Gastrocnemius medialis (tissue), 4 donors: ENCODE data around the gene EGFLAM.

Source experiments
- POLR2A ChIP-seq, 2 donors: fragments of 450-650 bp; IDR thresholded peaks; one replicate each; pipeline ENCODE4 v1.6.1; 2017; ENCODE audit warnings: antibody characterized with exemption in 2 of 2, mild to moderate bottlenecking in 2 of 2, moderate library complexity in 2 of 2
- TF ChIP-seq, protein P1 (sequence below), 5 experiments: fragments of 450-650 bp in 3 of 5; fragments of 200-600 bp in 2 of 5; sonication (generic) in 2 of 5; IDR thresholded peaks in 4 of 5; conservative IDR thresholded peaks in 1 of 5; 1 replicate in 4 of 5; 2 replicates in 1 of 5; pipeline ENCODE4 v1.5.1; 2016 to 2019; ENCODE audit warnings: antibody characterized with exemption in 5 of 5, mild to moderate bottlenecking in 3 of 5, moderate library complexity in 3 of 5

DNA sequence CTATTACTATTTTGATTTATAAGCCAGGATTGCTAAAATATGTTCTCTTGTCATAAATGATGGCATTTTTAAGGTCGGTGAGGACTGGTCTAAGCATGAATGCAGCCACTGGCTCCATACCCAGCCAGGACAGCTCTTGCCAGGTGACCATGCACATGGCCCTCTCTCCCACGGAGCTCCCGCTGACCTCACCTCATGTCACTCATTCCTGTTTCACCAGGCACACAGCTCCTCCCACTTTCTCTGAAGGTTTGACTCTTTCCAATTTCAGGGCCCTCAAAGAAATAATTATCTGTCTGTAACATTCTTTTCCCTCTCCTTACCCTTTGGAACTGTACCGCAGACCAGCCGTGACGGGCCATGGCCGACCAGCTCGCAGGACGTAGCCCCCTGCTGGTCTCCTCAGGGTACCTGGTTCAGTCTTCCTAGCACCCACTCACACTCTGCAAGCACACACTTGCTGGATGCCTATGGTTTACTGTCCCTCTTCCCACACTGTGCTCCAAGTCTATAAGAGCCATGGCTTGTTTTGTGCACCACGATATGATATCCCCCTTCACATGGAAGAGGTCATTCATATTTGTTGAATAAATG, 225.5 kb downstream of the EGFLAM start:
- TF ChIP-seq POLR2A (IDR thresholded peaks at IDR 0.05): no peak
- TF ChIP-seq, protein P1, sequence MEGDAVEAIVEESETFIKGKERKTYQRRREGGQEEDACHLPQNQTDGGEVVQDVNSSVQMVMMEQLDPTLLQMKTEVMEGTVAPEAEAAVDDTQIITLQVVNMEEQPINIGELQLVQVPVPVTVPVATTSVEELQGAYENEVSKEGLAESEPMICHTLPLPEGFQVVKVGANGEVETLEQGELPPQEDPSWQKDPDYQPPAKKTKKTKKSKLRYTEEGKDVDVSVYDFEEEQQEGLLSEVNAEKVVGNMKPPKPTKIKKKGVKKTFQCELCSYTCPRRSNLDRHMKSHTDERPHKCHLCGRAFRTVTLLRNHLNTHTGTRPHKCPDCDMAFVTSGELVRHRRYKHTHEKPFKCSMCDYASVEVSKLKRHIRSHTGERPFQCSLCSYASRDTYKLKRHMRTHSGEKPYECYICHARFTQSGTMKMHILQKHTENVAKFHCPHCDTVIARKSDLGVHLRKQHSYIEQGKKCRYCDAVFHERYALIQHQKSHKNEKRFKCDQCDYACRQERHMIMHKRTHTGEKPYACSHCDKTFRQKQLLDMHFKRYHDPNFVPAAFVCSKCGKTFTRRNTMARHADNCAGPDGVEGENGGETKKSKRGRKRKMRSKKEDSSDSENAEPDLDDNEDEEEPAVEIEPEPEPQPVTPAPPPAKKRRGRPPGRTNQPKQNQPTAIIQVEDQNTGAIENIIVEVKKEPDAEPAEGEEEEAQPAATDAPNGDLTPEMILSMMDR (IDR thresholded peaks at IDR 0.05 in 4 of 5, conservative IDR thresholded peaks at IDR 0.05 in 1 of 5): no peak
